Measurements from ENCODE around the gene UBALD1.
"Not testable (repeated sequence)": the region's sequence is repeated elsewhere in the genome, so short reads cannot be mapped to it uniquely, and the experiment has no call there.

The UBALD1 gene

GRCh38 chr16:4602331-4602730 lies 12.4 kb downstream of the UBALD1 start:
- H3K27ac ChIP-seq, result no peak overlapping the region
- no peak overlapping the region for H3K4me3 ChIP-seq

- no peak overlapping the region for H3K4me3 ChIP-seq
- no peak overlapping the region for H3K27ac ChIP-seq
Measured at GRCh38 chr16:4601864-4602186, 12.9 kb downstream of the UBALD1 start.

- Histone ChIP-seq H3K27ac (no peak overlapping the region), H3K4me3 (no peak overlapping the region)
Measured at GRCh38 chr16:4601036-4601863, 13.4 kb downstream of the UBALD1 start.

GRCh38 chr16:4599545-4599944 lies 15.1 kb downstream of the UBALD1 start:
- Histone ChIP-seq H3K27ac (no peak overlapping the region), H3K4me3 (no peak overlapping the region)

GRCh38 chr16:4599037-4599436 lies 15.7 kb downstream of the UBALD1 start:
- H3K27ac ChIP-seq, result no peak overlapping the region
- H3K4me3 ChIP-seq, result no peak overlapping the region

GRCh38 chr16:4597174-4597573 lies 17.5 kb downstream of the UBALD1 start:
- no peak overlapping the region for H3K27ac ChIP-seq
- H3K4me3 ChIP-seq, result no peak overlapping the region

GRCh38 chr16:4594433-4595410 lies 20.0 kb downstream of the UBALD1 start:
- Histone ChIP-seq H3K4me3 (no peak overlapping the region), H3K27ac (no peak overlapping the region)

- no peak overlapping the region for H3K27ac ChIP-seq
Measured at GRCh38 chr16:4593086-4593485, 21.6 kb downstream of the UBALD1 start.

GRCh38 chr16:4591706-4592470 lies 22.8 kb downstream of the UBALD1 start:
- no peak overlapping the region for H3K27ac ChIP-seq
- H3K4me3 ChIP-seq, result no peak overlapping the region

More at GRCh38 chr16:4593086-4593485, 21.6 kb downstream of the UBALD1 start:
- no peak overlapping the region for H3K4me3 ChIP-seq

- Histone ChIP-seq H3K27ac (no peak overlapping the region), H3K4me3 (no peak overlapping the region)
Measured at GRCh38 chr16:4591191-4591590, 23.5 kb downstream of the UBALD1 start.

GRCh38 chr16:4588961-4589360 lies 25.7 kb downstream of the UBALD1 start:
- no peak overlapping the region for H3K4me3 ChIP-seq

GRCh38 chr16:4588386-4588785 lies 26.3 kb downstream of the UBALD1 start:
- H3K4me3 ChIP-seq, result no peak overlapping the region
- H3K27ac ChIP-seq, result no peak overlapping the region

More at GRCh38 chr16:4588961-4589360, 25.7 kb downstream of the UBALD1 start:
- no peak overlapping the region for H3K27ac ChIP-seq

GRCh38 chr16:4586291-4586690 lies 28.4 kb downstream of the UBALD1 start:
- no peak overlapping the region for H3K27ac ChIP-seq
- H3K4me3 ChIP-seq, result no peak overlapping the region

- Histone ChIP-seq H3K4me3 (no peak overlapping the region), H3K27ac (no peak overlapping the region)
Measured at GRCh38 chr16:4583906-4584305, 30.8 kb downstream of the UBALD1 start.

GRCh38 chr16:4580250-4580649 lies 34.4 kb downstream of the UBALD1 start:
- no peak overlapping the region for H3K27ac ChIP-seq
- H3K4me3 ChIP-seq, result no peak overlapping the region

GRCh38 chr16:4578961-4579530 lies 35.6 kb downstream of the UBALD1 start:
- H3K4me3 ChIP-seq, result no peak overlapping the region
- H3K27ac ChIP-seq, result no peak overlapping the region

- Histone ChIP-seq H3K27ac (no peak overlapping the region), H3K4me3 (no peak overlapping the region)
Measured at GRCh38 chr16:4576008-4576407, 38.7 kb downstream of the UBALD1 start.

- Histone ChIP-seq H3K27ac (no peak overlapping the region), H3K4me3 (no peak overlapping the region)
Measured at GRCh38 chr16:4574919-4575705, 39.6 kb downstream of the UBALD1 start.

- H3K4me3 ChIP-seq, H3K27ac ChIP-seq: not testable (repeated sequence)
Measured at GRCh38 chr16:4573926-4574325, 40.8 kb downstream of the UBALD1 start.

Data from skin epidermis (tissue), 12 donors.